HG03280 (cell line): ENCODE data around the gene PHF21B.

Experiments used
- ATAC-seq: cut with Tn5 transposase; IDR thresholded peaks from one replicate; pipeline ENCODE4 v1.9.1; 2021; ENCODE audit warnings: mild to moderate bottlenecking, moderate library complexity; ENCODE audit not compliant: unreplicated experiment

Gene PHF21B

DNA sequence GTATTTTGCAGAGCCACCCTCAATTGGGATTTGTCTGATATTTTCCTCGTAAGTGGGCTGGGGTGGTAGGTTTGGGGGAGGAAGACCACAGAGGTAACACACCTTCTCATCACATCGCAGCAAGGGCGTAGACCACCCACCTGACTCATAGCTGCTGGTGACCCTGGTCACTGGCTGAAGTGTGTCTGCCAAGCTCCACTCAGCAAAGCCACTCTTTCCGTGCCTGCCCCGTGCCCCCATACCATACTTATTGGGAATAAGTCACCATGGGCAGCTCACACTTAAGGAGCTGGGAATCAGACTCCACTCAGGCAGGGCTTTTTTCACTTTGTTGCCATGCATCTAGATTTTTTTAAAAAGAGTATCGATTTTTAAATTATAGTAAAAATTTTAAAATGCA lies 111.6 kb downstream of the PHF21B start:
- ATAC-seq: no peak

DNA sequence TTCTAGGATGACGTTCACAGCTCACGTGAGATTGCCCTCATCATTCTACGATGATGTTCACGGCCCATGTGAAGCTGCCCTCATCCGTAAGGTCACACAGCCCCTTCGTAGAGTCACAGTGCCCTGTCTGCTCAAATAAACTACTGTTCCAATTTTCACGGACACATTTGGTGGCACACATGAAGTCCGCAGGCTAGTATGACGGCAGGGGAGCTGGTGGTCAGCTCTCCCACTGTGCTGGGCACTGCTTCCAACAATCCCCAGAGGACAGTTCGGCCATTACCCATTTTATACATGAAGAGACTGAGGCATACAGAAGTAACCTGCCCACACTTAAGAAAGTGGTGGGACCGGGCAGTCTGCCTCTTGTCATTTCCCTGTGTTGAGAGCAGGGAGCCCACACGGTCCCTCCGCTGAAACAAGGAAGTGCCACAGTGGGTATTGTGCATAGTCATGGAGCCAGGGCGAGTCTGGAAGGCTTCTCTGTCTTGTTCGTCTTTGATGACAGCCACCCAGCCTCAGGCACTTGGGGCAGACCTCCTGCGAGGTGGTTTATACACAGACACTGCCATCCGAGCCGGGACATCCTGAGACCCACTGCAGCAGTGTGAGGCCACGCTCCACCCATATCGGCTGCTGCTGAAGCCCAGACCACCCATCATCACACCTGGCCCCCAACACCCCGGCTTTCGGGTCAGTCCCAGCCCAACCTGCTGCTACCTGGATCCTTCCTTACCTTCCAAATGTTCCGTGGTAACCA lies 114.3 kb downstream of the PHF21B start:
- ATAC-seq: no peak

DNA sequence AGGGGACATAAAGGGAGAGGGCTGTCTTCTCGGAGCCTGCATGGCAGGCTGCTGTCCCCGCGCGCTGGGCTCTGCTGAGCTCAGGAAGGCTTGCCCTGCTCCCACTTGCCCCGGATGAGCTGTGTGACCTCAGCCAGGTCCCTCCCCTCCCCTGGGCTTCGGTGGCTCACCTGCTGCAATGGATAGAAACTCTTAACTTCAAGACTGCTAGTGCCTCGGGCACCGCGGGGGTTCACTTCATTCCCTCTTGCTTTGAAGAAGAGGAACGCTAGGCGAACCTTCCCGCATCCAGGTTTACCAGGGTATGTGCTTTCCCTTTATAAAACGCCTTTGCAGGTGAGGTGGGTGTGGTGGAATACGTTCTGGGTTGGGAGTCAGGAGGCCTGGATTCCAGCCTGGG lies 115.0 kb downstream of the PHF21B start:
- ATAC-seq: no peak

DNA sequence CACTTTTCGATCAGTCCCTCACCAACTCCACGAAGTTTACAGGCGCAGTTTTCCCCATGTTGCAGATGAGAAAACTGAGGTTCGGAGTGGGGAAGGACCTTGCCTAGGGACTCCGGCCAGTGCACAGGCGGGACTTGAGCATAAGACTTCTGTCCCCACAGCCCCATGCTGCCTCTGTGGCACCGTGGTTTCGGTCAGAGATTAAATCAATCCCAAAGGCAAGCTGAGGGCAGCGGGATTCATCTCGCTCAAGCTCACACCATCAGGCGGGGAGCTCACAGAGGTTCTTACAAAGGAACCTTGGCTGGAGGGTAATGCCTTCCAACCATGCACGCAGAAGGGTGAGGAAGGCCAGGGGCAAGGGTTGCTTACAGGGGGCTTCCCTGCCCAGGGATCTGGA lies 115.5 kb downstream of the PHF21B start:
- ATAC-seq: no peak

DNA sequence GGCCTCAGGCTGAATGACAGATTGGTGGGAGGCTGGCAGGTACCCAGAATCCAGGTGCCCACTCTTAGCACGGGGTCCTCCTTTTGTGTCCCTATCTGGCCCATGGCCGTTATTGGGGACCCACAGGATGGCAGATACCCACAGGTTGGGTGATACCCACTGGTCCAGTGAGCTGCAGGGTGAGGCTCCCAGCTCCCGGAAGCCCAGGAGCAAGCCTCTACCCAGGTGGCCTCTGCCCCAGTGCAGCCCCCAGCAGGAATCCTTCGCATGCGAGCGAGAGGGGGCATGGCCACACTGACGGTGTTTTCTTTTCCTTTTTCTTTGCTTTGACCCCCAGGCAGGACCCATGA lies 116.1 kb downstream of the PHF21B start:
- no peak for ATAC-seq

DNA sequence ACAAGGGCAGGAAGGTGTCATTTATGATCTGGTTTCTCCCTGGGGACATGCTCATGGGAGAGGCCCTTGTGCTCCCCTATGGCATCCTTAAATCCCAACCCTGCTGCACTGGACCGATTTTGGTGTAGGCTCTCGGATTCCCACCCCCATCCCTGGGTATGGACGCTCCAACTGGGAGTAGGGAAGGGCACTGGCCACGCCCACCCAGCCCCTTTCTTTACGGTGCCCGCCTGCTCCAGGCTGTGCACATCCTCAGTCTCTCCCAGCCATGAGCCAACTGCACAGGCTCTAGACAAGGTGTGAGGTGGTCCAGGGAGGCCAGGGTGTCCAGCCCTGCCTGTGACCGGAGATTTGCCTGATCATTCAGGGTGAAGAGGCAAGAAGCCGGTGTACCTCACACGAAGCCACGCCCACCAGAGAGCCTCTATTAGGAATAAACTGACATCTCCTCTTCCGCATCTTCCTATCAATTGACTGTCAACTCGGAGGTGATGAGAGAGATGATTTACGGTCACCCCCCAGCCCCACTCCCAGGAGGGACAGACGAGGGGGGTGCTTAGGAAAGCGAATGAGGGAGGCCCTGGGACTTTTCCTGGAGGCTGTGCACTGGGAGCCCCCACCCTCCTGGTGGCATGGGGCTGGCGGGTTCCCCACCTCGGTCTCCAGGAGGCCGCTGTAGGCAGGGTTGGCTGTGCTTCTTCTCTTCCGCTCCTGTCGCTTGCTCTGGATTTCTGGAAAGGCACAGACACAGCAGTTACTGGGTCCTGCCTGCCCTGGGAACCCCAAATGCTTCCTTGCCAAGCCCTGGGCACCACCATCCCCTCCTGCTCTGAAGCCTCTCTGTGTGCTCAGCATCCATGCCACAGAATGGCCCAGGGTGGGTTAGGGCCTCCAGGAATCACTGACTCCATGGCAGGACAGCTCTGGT lies 116.7 kb downstream of the PHF21B start:
- ATAC-seq: no peak

DNA sequence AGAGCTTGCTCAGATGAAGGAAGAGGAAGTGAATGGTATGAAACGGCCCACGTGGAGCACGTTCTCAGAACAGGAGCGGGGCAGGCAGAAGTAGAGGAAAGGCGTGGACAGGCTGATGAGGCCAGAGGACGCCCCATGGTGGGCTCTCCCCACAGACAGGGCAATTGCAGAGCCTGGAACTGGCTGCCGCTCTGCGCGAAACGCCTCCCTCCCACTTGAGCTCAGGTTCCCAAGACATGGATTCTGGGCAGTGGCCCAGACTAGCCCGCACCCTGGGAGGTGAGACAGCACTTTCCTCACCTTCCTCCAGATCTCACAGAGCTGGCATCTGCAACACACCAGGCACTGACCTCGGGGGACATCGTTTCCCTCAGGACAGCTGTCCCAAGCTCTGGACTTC lies 117.6 kb downstream of the PHF21B start:
- ATAC-seq: no peak

DNA sequence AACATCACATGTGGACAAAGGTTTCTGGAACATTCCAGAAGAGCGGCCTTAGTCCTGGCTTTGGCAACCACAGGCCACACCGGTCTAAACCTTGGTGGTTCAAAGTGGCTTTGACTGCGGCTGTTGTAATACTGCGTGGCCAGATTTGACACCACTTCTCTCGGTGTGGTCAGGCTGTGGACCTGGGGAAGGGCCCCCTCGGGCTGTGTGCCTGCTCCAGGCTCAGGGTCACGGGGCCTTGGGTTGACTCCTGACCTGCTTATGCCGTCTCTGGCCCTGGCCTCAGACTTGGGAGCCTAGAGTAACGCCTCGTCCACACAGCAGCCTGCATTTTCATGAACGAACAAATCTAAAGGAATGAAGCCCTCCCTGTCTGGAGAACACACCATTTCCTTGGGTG lies 118.0 kb downstream of the PHF21B start:
- ATAC-seq: no peak

DNA sequence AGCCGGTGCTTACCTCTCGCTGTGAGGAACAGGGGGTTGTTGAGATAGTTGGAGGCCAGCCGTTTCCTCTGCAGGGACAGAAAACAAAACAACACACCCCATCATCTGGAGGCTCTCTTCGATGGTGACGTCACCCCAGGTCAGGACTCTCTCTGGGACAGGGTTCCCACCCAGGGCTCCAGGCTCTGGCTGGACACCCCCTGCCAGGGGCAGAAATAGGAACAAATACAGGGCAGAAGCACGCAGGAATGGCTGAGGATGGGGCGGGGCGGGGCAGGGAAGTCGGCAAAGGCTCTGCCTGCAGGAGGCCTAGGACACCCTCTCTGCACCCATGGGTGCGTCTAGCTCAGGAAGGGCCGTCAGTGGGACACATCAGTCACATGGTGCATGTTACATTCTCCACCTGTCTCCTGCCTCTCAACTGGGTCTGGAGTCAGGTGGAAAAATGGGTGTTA lies 118.5 kb downstream of the PHF21B start:
- no peak for ATAC-seq

DNA sequence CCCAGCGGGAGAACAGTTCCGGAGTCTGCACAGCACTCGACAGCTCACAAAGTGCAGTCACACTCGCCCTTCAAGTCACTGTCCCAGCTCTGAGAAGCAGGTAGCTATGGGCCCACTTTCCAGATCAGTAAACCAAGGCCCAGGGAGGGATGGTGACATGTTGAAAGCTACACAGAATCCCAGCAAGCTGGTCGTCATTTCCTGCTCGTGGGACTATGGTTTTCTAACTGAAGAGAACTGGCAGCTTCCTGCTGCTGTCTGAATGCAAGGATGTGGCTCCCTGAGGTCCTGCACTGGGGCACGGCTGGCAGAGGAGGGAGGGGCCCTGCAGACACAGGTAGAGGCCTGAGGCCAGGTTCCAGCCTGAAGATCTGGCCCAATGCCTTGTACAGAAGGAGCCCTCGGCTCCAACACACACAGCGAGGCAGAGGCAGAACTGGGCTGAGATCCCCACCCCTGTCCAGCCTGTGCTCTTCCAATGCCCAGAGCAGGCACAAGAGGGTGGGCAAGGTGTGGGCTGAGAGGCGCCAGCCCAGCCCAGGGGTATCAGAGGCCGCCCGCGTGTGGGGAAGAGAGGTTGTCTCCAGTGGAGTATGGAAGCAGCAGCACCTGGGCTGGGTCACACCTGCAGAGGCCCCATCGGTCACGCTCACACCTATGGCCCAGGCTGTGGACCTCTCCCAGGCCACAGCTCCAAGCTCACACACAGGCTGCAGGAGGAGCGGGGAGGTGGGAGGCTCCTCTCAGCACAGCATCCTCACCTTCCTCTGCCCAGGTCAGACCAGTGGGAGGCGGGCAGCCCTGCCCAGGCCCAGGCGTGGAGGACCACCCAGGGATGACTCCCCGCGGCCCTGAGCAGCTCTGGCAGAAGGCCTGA lies 119.2 kb downstream of the PHF21B start:
- no peak for ATAC-seq

DNA sequence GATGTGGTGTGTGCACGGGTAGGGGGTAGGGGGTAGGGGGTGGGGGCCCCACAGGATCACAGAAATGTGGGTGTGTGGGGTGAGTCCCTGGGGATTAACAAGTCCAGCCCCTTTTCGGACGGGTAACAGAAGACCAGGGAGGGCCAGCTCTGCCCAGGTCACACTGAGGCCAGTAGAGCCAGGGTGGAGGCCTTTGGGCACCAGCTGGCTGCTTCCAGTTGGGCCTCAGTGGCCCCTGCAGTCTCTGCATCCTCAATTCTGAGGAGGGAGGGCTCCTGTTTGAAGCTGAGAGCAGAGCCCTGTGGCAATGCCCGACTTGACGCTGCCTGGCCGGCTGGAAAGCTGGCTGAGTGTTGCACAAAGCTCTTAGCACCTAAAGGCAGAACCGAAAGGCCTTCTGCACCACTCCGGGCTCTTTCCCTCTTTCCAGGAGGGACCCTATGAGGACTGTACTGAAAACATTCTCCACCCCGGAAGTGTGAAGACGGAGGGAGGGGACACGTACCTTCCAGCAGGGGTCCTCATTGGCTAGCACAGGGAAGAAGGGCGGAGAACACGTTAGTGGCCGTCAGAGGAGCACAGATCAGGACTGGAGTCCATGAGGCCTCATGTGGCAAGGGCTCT lies 120.4 kb downstream of the PHF21B start:
- no peak for ATAC-seq

DNA sequence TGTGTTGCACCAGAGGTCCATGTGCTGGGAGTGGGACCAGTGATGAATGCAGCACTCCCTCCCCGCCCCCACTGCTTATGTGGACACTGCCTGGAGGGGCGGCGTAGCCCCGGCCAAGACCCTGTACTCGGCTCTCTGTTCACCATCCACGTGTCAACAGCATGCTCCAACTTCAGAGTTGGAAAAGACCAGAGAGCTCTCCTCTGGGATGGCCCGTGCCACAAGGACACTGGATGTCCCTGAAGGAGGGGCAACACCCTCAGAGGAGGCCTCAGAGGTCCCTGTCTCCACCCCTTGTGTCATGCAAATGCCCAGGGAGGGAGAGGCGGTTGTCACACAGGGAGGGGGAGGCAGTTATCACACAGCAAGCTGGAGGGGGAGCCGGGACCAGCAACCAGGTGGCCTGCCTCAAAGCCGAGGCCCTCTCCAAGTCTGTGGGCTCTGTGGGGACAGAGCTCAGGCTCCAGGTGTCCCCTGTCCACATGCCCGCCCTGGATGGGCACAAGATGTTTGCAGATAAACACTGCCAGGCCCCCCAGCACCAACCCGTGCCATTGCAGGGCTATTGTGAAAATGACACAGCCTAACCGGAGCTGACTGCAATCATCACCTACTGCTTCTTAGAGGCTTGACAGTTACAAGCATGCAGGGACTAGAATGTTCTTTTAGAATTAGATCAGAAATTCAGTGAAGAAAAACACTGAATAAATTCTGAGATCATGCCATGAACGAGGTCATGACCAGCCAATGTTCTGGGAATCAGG lies 121.1 kb downstream of the PHF21B start:
- no peak for ATAC-seq

DNA sequence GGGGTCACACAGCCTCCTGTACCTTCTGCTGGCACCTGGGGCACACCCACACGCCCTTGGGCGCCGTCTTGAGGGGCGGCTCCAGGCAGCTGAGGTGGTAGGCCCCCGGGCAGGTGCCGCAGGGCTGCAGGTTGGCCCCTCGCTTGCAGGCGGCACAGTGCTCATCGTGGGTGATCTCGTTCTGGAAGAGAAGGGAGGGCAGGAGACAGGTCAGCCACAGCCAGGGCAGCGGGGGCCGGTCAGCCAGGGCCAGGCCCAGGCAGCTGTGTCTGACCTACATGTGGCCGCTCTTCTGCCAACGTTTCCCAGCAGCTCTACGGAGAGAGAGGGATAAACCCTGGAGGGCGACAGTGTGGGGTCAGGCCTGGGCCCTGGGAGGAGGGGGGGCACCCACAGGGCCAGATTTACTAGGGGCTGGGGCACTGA lies 121.9 kb downstream of the PHF21B start:
- ATAC-seq: no peak

DNA sequence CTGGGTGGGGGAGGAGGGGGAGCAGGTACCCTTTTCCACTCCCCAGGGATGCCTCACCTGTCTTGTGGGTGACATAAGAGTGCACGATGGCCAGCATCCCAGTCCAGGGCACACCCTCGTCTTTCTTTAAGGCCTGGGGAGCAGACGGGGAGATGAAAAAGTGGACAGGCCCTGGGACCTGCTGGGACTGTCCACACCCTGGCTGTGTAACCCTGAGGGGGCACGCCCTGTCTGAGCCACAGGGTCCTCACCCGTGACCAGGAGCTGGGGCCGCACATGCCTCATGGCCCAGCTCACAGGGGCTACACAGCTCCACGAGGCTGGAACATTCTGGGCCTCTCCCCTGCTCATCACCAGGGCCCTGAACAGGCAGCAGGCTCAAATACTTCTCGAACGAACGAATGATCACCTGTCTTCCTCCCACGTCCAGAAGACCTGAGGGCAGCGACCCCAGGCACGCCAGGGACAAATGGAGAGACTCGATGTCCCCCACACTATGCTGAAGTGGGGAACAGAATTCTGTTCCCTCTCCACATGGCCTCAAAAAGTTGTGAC lies 123.9 kb downstream of the PHF21B start:
- ATAC-seq: no peak

DNA sequence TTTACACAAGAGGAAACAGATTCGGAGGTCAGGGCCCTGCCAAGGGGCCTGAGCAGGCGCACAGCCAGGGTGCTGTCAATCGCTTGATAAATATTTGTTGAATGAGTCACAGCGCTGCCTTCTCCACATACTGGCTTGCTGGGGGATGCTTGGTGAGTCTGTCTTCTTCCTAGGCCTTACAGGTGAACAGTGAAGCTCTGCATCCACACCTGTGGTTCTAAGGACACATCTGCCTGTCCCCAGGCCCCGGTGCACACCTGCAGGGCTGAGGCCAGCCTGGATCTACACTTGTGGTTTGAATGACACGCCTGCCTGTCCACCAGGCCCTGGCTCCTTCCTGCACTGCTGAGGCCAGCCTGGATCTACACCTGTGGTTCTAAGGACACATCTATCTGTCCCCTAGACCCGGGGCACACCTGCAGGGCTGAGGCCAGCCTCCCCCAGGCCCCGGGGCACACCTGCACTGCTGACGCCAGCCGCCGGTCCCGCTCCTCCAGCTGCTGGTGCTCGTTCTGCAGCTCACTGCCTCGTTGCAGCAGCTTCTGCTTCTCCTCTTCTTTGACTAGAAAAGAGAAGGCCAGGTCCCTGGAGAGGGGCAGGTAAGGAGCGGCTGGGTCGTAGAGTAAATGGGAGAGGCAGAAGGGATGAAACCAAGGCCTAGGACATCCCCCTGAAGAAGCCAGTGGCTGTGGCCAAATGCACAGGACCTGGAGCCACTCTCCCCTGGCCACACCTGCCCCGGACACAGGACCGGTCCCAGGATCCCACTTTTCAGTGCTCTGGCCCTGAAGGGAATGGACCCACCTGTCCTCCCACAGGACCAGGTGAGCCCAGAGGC lies 124.6 kb downstream of the PHF21B start:
- no peak for ATAC-seq

DNA sequence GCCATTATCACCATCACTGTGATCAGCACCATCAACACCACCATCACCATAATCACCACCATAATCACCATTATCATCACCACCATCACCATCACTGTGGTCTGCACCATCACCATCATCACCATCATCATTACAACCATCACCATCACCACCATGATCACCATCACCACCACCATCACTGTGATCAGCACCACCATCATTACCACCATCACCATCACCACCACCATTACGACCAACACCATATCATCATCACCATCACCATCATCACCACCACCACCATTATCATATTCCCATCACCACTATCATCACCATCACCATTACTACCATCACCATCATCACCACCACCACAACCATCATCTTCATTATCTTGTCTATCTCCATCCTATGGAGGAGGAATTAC lies 125.2 kb downstream of the PHF21B start:
- ATAC-seq: no peak

DNA sequence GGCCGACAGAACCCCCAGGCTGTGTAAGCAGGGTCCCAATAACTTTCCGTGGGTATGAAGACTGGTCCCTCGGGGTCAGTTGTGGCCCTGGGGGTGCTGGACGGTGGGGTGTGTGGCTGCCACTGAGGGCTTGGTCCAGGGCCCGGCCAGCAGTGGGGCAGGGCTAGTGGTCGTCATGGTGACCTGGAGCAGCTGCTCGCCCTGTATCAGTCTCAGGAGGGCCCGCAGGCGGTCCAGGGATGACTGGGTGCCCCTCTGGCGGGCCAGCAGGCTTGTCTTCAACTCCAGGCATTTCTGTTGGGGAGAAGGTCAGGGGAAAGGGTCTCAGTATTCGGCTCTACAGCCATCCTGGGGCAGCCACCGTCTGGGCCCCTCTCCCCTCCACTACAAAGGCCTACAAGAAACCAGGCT lies 126.8 kb downstream of the PHF21B start:
- no peak for ATAC-seq

DNA sequence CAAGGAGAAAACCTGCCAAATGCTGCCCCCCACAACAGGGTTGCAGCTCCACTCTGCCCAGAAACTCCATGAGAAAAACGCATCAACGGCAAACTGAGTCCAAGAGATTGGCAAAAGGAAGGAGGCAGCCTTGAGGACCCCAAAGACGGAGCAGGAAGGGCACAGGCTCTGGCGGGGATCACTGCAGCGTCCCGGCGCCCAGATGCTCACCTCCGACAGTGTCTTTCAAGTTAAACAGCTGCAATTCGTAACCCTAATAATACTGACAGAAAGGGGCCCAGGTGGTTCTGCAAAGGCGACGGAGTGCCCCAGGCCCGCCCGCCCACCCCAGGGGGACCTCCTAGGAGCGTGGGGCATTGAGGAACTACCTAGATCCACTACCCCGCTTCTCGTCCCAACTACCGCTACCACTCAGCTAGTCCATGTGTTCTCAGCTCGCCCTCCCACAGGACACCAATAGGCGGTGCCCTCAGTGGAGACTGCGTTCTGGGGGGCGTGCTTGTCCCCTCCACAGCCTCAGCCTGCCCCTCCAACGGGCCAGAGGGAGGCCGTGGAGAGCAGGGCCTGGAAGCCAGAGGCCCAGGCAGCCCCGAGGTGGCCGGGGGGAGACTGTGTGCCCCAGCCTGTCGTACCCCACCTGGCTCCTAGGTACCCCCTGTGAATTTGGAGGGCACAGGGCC lies 127.4 kb downstream of the PHF21B start:
- no peak for ATAC-seq
